T follicular helper cell (primary cell): ENCODE measurements around the gene PDE4C.

Experiments used
- DNase-seq: peaks from one replicate; pipeline ENCODE4 v3.0.0-alpha.2; 2020; ENCODE audit warnings: low read depth
- total RNA-seq, 2 experiments: gene quantifications; one replicate each; lab custom pipeline; 2026; lab: John Stamatoyannopoulos, UW

Gene PDE4C
- 0 reads per million in 2 experiments for total RNA-seq

GRCh38 chr19:18225702-18226468 lies at the start of gene PDE4C:
Gene PDE4C (minus strand): TSS chr19:18226438. CDS start chr19:18226415, 23 bp downstream.
- DNase-seq = no peak

GRCh38 chr19:18274781-18275356 lies 48.6 kb upstream of the PDE4C start:
- DNase-seq = no peak

- no peak for DNase-seq
Observed at GRCh38 chr19:18274219-18274780, 48.1 kb upstream of the PDE4C start, which contains the start of gene IQCN. Gene IQCN (minus strand): TSS chr19:18274452. CDS start chr19:18269478, 4,974 bp downstream.

GRCh38 chr19:18273561-18274218 lies 47.5 kb upstream of the PDE4C start:
- no peak for DNase-seq

- no peak for DNase-seq
Observed at GRCh38 chr19:18271433-18271841, 45.2 kb upstream of the PDE4C start.

- DNase-seq = no peak
Observed at GRCh38 chr19:18270326-18270725, 44.1 kb upstream of the PDE4C start.

GRCh38 chr19:18269070-18269723 lies 43.0 kb upstream of the PDE4C start:
- no peak for DNase-seq

- no peak for DNase-seq
Observed at GRCh38 chr19:18266771-18267686, 40.8 kb upstream of the PDE4C start.

- no peak for DNase-seq
Observed at GRCh38 chr19:18265582-18265981, 39.3 kb upstream of the PDE4C start.

- no peak for DNase-seq
Observed at GRCh38 chr19:18264971-18265540, 38.8 kb upstream of the PDE4C start.

- DNase-seq = no peak
Observed at GRCh38 chr19:18264137-18264854, 38.1 kb upstream of the PDE4C start.

- DNase-seq = no peak
Observed at GRCh38 chr19:18263324-18264136, 37.3 kb upstream of the PDE4C start.

- no peak for DNase-seq
Observed at GRCh38 chr19:18262917-18263316, 36.7 kb upstream of the PDE4C start.

GRCh38 chr19:18262144-18262543 lies 35.9 kb upstream of the PDE4C start:
- DNase-seq = no peak

- DNase-seq = no peak
Observed at GRCh38 chr19:18261474-18261873, 35.2 kb upstream of the PDE4C start.

- DNase-seq = no peak
Observed at GRCh38 chr19:18259893-18260292, 33.7 kb upstream of the PDE4C start.

GRCh38 chr19:18257503-18258470 lies 31.5 kb upstream of the PDE4C start:
- DNase-seq = no peak
